ENCODE measurements around the gene SCMH1.
"Not testable (repeated sequence)": the region's sequence is repeated elsewhere in the genome, so short reads cannot be mapped to it uniquely, and the experiment has no call there.

The SCMH1 gene

GRCh38 chr1:41200728-41201127, 41.4 kb downstream of the SCMH1 start:
- no peak for DNase-seq

GRCh38 chr1:41199375-41199774, 42.7 kb downstream of the SCMH1 start:
- DNase-seq = no peak

GRCh38 chr1:41192456-41193178, 49.5 kb downstream of the SCMH1 start:
- no peak for DNase-seq

GRCh38 chr1:41184446-41184845, 57.7 kb downstream of the SCMH1 start:
- no peak for DNase-seq

GRCh38 chr1:41178230-41178629, 63.9 kb downstream of the SCMH1 start:
- not testable (repeated sequence) for DNase-seq

GRCh38 chr1:41175546-41175945, 66.6 kb downstream of the SCMH1 start:
- DNase-seq = no peak

- no peak for DNase-seq
Measured at GRCh38 chr1:41174170-41174569, 67.9 kb downstream of the SCMH1 start.

GRCh38 chr1:41173651-41174050, 68.5 kb downstream of the SCMH1 start:
- no peak for DNase-seq

GRCh38 chr1:41171266-41171874, 70.7 kb downstream of the SCMH1 start:
- no peak for DNase-seq

- no peak for DNase-seq
Measured at GRCh38 chr1:41169799-41170180, 72.3 kb downstream of the SCMH1 start.

GRCh38 chr1:41169066-41169798, 72.9 kb downstream of the SCMH1 start:
- DNase-seq = no peak

GRCh38 chr1:41167667-41168066, 74.4 kb downstream of the SCMH1 start:
- no peak for DNase-seq

GRCh38 chr1:41164727-41165126, 77.4 kb downstream of the SCMH1 start:
- DNase-seq = no peak

GRCh38 chr1:41162441-41162840, 79.7 kb downstream of the SCMH1 start:
- no peak for DNase-seq

GRCh38 chr1:41161846-41162245, 80.3 kb downstream of the SCMH1 start:
- DNase-seq = no peak

GRCh38 chr1:41160498-41161110, 81.5 kb downstream of the SCMH1 start:
- no peak for DNase-seq

- no peak for DNase-seq
Measured at GRCh38 chr1:41158966-41159365, 83.1 kb downstream of the SCMH1 start.

- DNase-seq = no peak
Measured at GRCh38 chr1:41158147-41158875, 83.8 kb downstream of the SCMH1 start.

- DNase-seq = no peak
Measured at GRCh38 chr1:41155105-41155504, 87.0 kb downstream of the SCMH1 start.

GRCh38 chr1:41153750-41154274, 88.3 kb downstream of the SCMH1 start:
- DNase-seq = no peak

GRCh38 chr1:41152622-41153044, 89.5 kb downstream of the SCMH1 start:
- DNase-seq = no peak

- DNase-seq = no peak
Measured at GRCh38 chr1:41151846-41152245, 90.3 kb downstream of the SCMH1 start.

- no peak for DNase-seq
Measured at GRCh38 chr1:41149570-41149969, 92.5 kb downstream of the SCMH1 start.

Data from activated CD4-positive, alpha-beta T cell treated with anti-CD3 and anti-CD28 coated beads, Interleukin-2, Interleukin-6, amounts not matched to agents 100 ng/mL and 50 ng/mL, durations not matched to agents 16 hours and 8 hours (primary cell).